Mesendoderm (in vitro differentiated cells): ENCODE measurements around the gene MCM3AP.

Experiments used
- DNase-seq: peaks from one replicate; pipeline ENCODE4 v3.0.0; 2013
- H2AK5ac ChIP-seq: 2 replicates; pipeline ENCODE4 v1.6.1; 2013; ENCODE audit warnings: low read length, inconsistent platforms
- H2BK120ac ChIP-seq: 2 replicates; pipeline ENCODE4 v1.6.1; 2013; ENCODE audit warnings: low read depth, mild to moderate bottlenecking, low read length, moderate library complexity, mixed read lengths
- H2BK15ac ChIP-seq: replicated peaks from 2 replicates; pipeline ENCODE4 v1.6.1; 2013; ENCODE audit warnings: low read depth, mild to moderate bottlenecking, moderate library complexity
- H2BK5ac ChIP-seq: 2 replicates; pipeline ENCODE4 v1.6.1; 2013; ENCODE audit warnings: low read length, inconsistent platforms
- H3K18ac ChIP-seq: 2 replicates; pipeline ENCODE4 v1.6.1; 2013; ENCODE audit warnings: mild to moderate bottlenecking, low read length, mixed read lengths
- H3K23ac ChIP-seq: one replicate; pipeline ENCODE4 v1.6.1; 2013; ENCODE audit warnings: low read length
- H3K27ac ChIP-seq: 2 replicates; pipeline ENCODE4 v1.5.1; 2013; ENCODE audit warnings: low read depth, mild to moderate bottlenecking, inconsistent platforms, low read length, moderate library complexity
- H3K27me3 ChIP-seq: 2 replicates; pipeline ENCODE4 v1.6.1; 2013; ENCODE audit warnings: low read length, control low read depth, mild to moderate bottlenecking, inconsistent platforms; ENCODE audit not compliant: insufficient read depth, poor library complexity
- H3K36me3 ChIP-seq: 2 replicates; pipeline ENCODE4 v1.6.1; 2013; ENCODE audit warnings: low read length, inconsistent platforms; ENCODE audit not compliant: control insufficient read depth, insufficient read depth
- H3K4ac ChIP-seq: one replicate; pipeline ENCODE4 v1.6.1; 2013; ENCODE audit warnings: low read depth, mild to moderate bottlenecking, low read length, moderate library complexity
- H3K4me1 ChIP-seq: 2 replicates; pipeline ENCODE4 v1.6.1; 2013; ENCODE audit warnings: low read depth, low read length, inconsistent platforms; ENCODE audit not compliant: control insufficient read depth
- H3K4me2 ChIP-seq: 2 replicates; pipeline ENCODE4 v1.6.1; 2013; ENCODE audit warnings: low read length
- H3K4me3 ChIP-seq: 2 replicates; pipeline ENCODE4 v1.5.1; 2013; ENCODE audit warnings: mild to moderate bottlenecking, low read length
- H3K56ac ChIP-seq: one replicate; pipeline ENCODE4 v1.6.1; 2013; ENCODE audit warnings: low read length
- H3K79me1 ChIP-seq: 2 replicates; pipeline ENCODE4 v1.6.1; 2013; ENCODE audit warnings: low read length, inconsistent platforms
- H3K79me2 ChIP-seq: 2 replicates; pipeline ENCODE4 v1.6.1; 2013; ENCODE audit warnings: mild to moderate bottlenecking, low read length; ENCODE audit not compliant: control insufficient read depth, insufficient read depth
- H3K9ac ChIP-seq: 2 replicates; pipeline ENCODE4 v1.6.1; 2013; ENCODE audit warnings: low read length, inconsistent platforms
- H4K5ac ChIP-seq: one replicate; pipeline ENCODE4 v1.6.1; 2013; ENCODE audit warnings: low read length
- H4K8ac ChIP-seq: one replicate; pipeline ENCODE4 v1.6.1; 2013; ENCODE audit warnings: low read depth, mild to moderate bottlenecking, control low read depth, low read length, moderate library complexity
- WGBS: extraction: QIAGEN DNeasy Blood & Tissue Kit; methylation state at CpG from one replicate; pipeline ENCODE4 v1.1.7; 2013; ENCODE audit warnings: low lambda C conversion rate, missing lambda C conversion rate; ENCODE audit not compliant: insufficient coverage; ENCODE audit errors: extremely low coverage; 5-methylcytosine and 5-hydroxymethylcytosine counted together

MCM3AP gene

GRCh38 chr21:46326110-46326703 is 40.8 kb upstream of the MCM3AP start:
- Histone ChIP-seq H4K5ac (no peak overlapping the region), H2BK5ac (no peak overlapping the region), H3K79me2 (peaks cover 58% of the 10 kb centered on the region), H4K8ac (no peak overlapping the region), H3K79me1 (peaks cover 17% of the 10 kb centered on the region), H3K36me3 (no peaks in the 10 kb centered on the region), H3K23ac (no peak overlapping the region), H3K27ac (no peak overlapping the region), H2BK120ac (no peak overlapping the region), H3K4me3 (no peak overlapping the region), H3K4ac (no peak overlapping the region), H2BK15ac (no peak overlapping the region), H3K9ac (no peak overlapping the region), H3K27me3 (no peaks in the 10 kb centered on the region), H3K4me1 (peaks cover 5% of the 10 kb centered on the region), H3K4me2 (no peak overlapping the region), H3K18ac (no peak overlapping the region), H3K56ac (peak overlapping the region; percentile 54), H2AK5ac (no peak overlapping the region)
- no CpG with 5 or more reads among the region's 15 CpGs for WGBS
- DNase-seq = peak; percentile 14

DNA sequence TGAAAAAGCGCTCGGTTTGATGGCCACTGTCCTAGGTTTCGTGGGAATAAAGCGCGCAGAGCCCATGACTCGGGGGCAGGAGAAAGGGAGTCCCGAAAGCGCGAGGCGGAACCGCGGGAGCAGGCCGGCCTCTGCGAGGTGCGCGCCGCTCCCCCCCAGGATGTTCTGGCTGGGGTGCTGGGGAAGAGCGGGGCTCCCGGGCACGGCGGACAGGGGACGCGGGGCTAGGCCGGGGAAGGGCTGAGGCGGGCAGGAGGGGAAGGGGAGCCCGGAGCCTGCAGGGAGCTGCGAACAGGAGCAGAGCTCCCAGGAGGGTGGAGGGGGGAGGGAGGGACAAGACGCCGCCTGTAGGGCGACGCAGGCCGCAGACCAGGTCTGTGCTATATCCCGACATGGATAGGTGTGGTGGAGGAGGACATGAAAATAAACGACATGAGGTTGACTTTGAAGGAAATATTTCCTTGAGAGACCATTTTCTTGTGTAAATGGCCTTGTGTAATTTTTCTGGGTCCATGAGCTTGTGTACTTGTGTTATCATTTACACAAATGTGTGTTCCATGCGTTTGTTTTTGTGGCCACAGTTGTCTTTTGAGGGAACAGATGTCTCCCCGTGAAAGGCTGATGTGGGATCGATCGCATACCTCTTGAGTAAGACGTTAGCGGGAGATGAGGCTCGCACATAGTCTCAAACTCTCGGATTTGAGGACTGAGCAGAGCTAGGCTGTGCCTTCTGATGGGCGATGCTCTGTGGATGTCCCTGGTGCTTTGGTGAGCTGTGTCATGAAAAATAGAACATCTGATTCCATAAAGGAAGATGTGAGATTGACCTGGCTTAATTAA is 39.9 kb upstream of the MCM3AP start:
- Histone ChIP-seq H4K5ac (no peak overlapping the region), H3K4me3 (peak overlapping the region; percentile 81), H2BK120ac (peak overlapping the region; percentile 73), H3K18ac (peak overlapping the region; percentile 98), H3K27ac (peak overlapping the region; percentile 91), H2BK5ac (no peak overlapping the region), H3K9ac (peak overlapping the region; percentile 93), H4K8ac (no peak overlapping the region), H3K4ac (peak overlapping the region; percentile 97), H3K4me1 (peaks cover 5% of the 10 kb centered on the region), H3K56ac (peak overlapping the region; percentile 95), H3K23ac (peak overlapping the region; percentile 29), H3K4me2 (peak overlapping the region; percentile 32), H3K27me3 (no peaks in the 10 kb centered on the region), H3K36me3 (no peaks in the 10 kb centered on the region), H3K79me1 (peaks cover 18% of the 10 kb centered on the region), H3K79me2 (peaks cover 59% of the 10 kb centered on the region), H2BK15ac (no peak overlapping the region), H2AK5ac (no peak overlapping the region)
- peak; percentile 88 for DNase-seq
- WGBS = no CpG with 5 or more reads among the region's 43 CpGs

GRCh38 chr21:46324390-46325072 is 39.1 kb upstream of the MCM3AP start:
- H3K36me3 ChIP-seq = no peaks in the 10 kb centered on the region
- H3K4ac ChIP-seq = peak overlapping the region; percentile 97
- no peak overlapping the region for H2BK15ac ChIP-seq
- peak overlapping the region; percentile 91 for H2BK120ac ChIP-seq
- peak overlapping the region; percentile 91 for H3K27ac ChIP-seq
- H3K4me3 ChIP-seq = peak overlapping the region; percentile 95
- peak overlapping the region; percentile 98 for H3K9ac ChIP-seq
- no CpG with 5 or more reads among the region's 98 CpGs for WGBS
- peak overlapping the region; percentile 83 for H2BK5ac ChIP-seq
- peak overlapping the region; percentile 98 for H3K56ac ChIP-seq
- DNase-seq = peak; percentile 87
- H3K18ac ChIP-seq = peak overlapping the region; percentile 98
- peak overlapping the region; percentile 32 for H3K4me2 ChIP-seq
- no peaks in the 10 kb centered on the region for H3K27me3 ChIP-seq
- H3K79me1 ChIP-seq = peaks cover 15% of the 10 kb centered on the region
- H3K23ac ChIP-seq = peak overlapping the region; percentile 81
- H2AK5ac ChIP-seq = no peak overlapping the region
- H3K4me1 ChIP-seq = peaks cover 5% of the 10 kb centered on the region
- H4K8ac ChIP-seq = peak overlapping the region; percentile 90
- H4K5ac ChIP-seq = no peak overlapping the region
- peaks cover 53% of the 10 kb centered on the region for H3K79me2 ChIP-seq

DNA sequence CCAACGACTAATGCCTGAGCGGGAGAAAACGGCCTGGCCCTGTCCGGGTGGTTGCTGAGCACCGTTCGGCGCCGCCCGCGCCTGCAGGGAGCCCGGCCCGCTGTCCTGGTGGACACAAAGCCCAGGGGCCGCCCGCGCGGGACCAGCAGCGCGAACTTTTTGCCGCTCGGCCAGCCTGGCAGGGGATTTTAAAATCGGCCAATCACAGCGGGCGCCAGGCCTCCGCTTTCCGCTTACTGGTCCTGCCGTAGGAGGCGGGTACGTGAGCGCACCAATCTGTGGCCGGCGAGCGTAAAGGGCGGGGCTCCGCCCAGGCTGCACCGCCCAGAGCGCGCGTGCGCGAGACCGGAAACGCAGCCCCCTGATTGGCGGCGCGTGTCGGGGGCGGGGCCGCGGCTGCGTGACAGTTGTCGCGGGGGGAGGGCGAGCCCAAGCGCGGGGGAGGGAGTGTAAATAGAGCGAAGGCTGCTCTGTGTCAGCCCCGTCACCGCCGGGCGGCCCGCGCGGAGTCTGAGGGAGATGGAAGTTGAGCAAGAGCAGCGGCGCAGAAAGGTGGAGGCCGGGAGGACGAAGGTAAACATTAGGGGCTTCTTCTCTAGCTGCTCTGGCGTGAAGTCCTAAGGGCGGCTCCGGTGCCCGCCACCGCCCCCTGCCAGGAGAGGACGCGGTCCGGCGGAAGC is 38.4 kb upstream of the MCM3AP start, which contains the start of the genes C21orf58 and PCNT:
Gene C21orf58 (minus strand): TSS at position 161 of the 680 bp plus-strand sequence. CDS start 1,132 bp downstream, outside the sequence.
Gene PCNT (plus strand): TSS at position 447 of the 680 bp plus-strand sequence. CDS start 73 bp downstream, at position 520.
- Histone ChIP-seq H3K23ac (peak within 1 kb of the TSS; percentile 83), H3K56ac (peak within 1 kb of the TSS; percentile 98), H4K8ac (peak within 1 kb of the TSS; percentile 90), H3K79me2 (peaks cover 50% of the 10 kb centered on the region), H2BK5ac (peak within 1 kb of the TSS; percentile 83), H2BK120ac (peak within 1 kb of the TSS; percentile 95), H2AK5ac (no peak within 1 kb of the TSS), H3K36me3 (no peaks in the 10 kb centered on the region), H2BK15ac (no peak within 1 kb of the TSS), H3K18ac (peak within 1 kb of the TSS; percentile 98), H3K79me1 (peaks cover 15% of the 10 kb centered on the region), H3K4me3 (peak within 1 kb of the TSS; percentile 95), H4K5ac (no peak within 1 kb of the TSS), H3K4me2 (peak within 1 kb of the TSS; percentile 99), H3K9ac (peak within 1 kb of the TSS; percentile 98), H3K4me1 (peaks cover 5% of the 10 kb centered on the region), H3K27me3 (no peaks in the 10 kb centered on the region), H3K4ac (peak within 1 kb of the TSS; percentile 99), H3K27ac (peak within 1 kb of the TSS; percentile 91)
- DNase-seq = peak; percentile 98
- no CpG with 5 or more reads among the region's 76 CpGs for WGBS

GRCh38 chr21:46323227-46323709 is 37.9 kb upstream of the MCM3AP start:
- peak overlapping the region; percentile 45 for H3K4me3 ChIP-seq
- peak overlapping the region; percentile 83 for H3K23ac ChIP-seq
- H4K5ac ChIP-seq = no peak overlapping the region
- peak overlapping the region; percentile 92 for H3K18ac ChIP-seq
- DNase-seq = no peak
- no peak overlapping the region for H2AK5ac ChIP-seq
- WGBS = no CpG with 5 or more reads among the region's 34 CpGs
- H3K56ac ChIP-seq = peak overlapping the region; percentile 96
- H3K79me2 ChIP-seq = peaks cover 48% of the 10 kb centered on the region
- peak overlapping the region; percentile 59 for H4K8ac ChIP-seq
- peaks cover 8% of the 10 kb centered on the region for H3K4me1 ChIP-seq
- H3K4ac ChIP-seq = peak overlapping the region; percentile 99
- H2BK5ac ChIP-seq = peak overlapping the region; percentile 54
- peaks cover 15% of the 10 kb centered on the region for H3K79me1 ChIP-seq
- H3K36me3 ChIP-seq = no peaks in the 10 kb centered on the region
- no peaks in the 10 kb centered on the region for H3K27me3 ChIP-seq
- peak overlapping the region; percentile 86 for H3K27ac ChIP-seq
- peak overlapping the region; percentile 80 for H3K9ac ChIP-seq
- H2BK15ac ChIP-seq = no peak overlapping the region
- H2BK120ac ChIP-seq = peak overlapping the region; percentile 95
- peak overlapping the region; percentile 99 for H3K4me2 ChIP-seq
